ENCODE measurements around the gene LRRC49. TPM values are rescaled to one million over a fixed set of nuclear protein-coding genes. Genes with fewer than 3 reads are reported as not detected.

The LRRC49 gene
- total and polyA plus RNA-seq, 4 donors, result 3.0 to 24.3 (median 7.4) TPM

GRCh38 chr15:70931821-70932220, 39.2 kb downstream of the LRRC49 start:
- TF ChIP-seq, protein P1, sequence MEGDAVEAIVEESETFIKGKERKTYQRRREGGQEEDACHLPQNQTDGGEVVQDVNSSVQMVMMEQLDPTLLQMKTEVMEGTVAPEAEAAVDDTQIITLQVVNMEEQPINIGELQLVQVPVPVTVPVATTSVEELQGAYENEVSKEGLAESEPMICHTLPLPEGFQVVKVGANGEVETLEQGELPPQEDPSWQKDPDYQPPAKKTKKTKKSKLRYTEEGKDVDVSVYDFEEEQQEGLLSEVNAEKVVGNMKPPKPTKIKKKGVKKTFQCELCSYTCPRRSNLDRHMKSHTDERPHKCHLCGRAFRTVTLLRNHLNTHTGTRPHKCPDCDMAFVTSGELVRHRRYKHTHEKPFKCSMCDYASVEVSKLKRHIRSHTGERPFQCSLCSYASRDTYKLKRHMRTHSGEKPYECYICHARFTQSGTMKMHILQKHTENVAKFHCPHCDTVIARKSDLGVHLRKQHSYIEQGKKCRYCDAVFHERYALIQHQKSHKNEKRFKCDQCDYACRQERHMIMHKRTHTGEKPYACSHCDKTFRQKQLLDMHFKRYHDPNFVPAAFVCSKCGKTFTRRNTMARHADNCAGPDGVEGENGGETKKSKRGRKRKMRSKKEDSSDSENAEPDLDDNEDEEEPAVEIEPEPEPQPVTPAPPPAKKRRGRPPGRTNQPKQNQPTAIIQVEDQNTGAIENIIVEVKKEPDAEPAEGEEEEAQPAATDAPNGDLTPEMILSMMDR (IDR thresholded peaks at IDR 0.05; ENCODE audit: control extremely low read depth, extremely low read depth), result no peak
- ATAC-seq (ENCODE audit: insufficient read depth, low FRiP score) (no peak), DNase-seq (no peak)
- Histone ChIP-seq H3K4me3 (no peak overlapping the region), H3K27me3 (ENCODE audit: control insufficient read depth in 3 of 3, insufficient read depth in 3 of 3, low read length in 2 of 3) (no peaks in the 10 kb centered on the region), H3K36me3 (ENCODE audit: control insufficient read depth in 4 of 4, insufficient read depth in 4 of 4, low read length in 4 of 4) (no peaks in the 10 kb centered on the region), H3K9me3 (ENCODE audit: control insufficient read depth in 4 of 4, insufficient read depth in 3 of 4, low read length in 3 of 4) (no peaks in the 10 kb centered on the region), H3K27ac (ENCODE audit: low read depth in 1 of 2, low read length in 1 of 2) (no peak overlapping the region), H3K9ac (ENCODE audit: insufficient read depth in 1 of 2, low read length in 2 of 2) (no peak overlapping the region), H3K4me1 (ENCODE audit: control insufficient read depth in 5 of 5, insufficient read depth in 5 of 5, low read length in 5 of 5) (peaks cover 0 to 4% (median 0%) of the 10 kb centered on the region in 5 donors)

DNA sequence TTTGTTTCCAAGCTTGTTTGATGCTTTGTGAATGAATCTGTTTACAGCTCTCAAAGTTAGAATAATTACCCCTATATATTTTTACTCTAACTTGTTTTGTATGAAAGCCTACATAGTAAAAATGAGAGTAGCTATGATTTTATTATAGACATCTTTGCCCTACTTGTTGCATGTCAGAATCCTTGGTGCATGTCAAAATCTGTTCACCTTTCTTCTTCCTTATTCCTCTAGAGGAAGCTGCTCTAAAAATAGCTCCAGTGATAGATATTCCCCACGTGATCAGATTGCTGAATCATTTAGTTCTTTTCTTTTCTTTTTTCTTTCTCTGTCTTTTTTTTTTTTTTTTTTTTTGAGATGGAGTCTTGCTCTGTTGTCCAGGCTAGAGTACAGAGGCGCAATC, 39.8 kb downstream of the LRRC49 start:
- TF ChIP-seq, protein P1 (IDR thresholded peaks at IDR 0.05; ENCODE audit: control extremely low read depth, extremely low read depth), result no peak
- no peak overlapping the region for H3K9ac ChIP-seq (ENCODE audit: insufficient read depth in 1 of 2, low read length in 2 of 2)
- no peaks in the 10 kb centered on the region for H3K27me3 ChIP-seq (ENCODE audit: control insufficient read depth in 3 of 3, insufficient read depth in 3 of 3, low read length in 2 of 3)
- no peaks in the 10 kb centered on the region for H3K9me3 ChIP-seq (ENCODE audit: control insufficient read depth in 4 of 4, insufficient read depth in 3 of 4, low read length in 3 of 4)
- DNase-seq (no peak), ATAC-seq (ENCODE audit: insufficient read depth, low FRiP score) (no peak)
- H3K27ac ChIP-seq (ENCODE audit: low read depth in 1 of 2, low read length in 1 of 2), result no peak overlapping the region
- no peak overlapping the region for H3K4me3 ChIP-seq
- 63 to 71% methylated on average over 2 of the region's 2 CpGs for WGBS, 2 donors
- H3K36me3 ChIP-seq (ENCODE audit: control insufficient read depth in 4 of 4, insufficient read depth in 4 of 4, low read length in 4 of 4), result no peaks in the 10 kb centered on the region
- H3K4me1 ChIP-seq (ENCODE audit: control insufficient read depth in 5 of 5, insufficient read depth in 5 of 5, low read length in 5 of 5), result peaks cover 0 to 4% (median 0%) of the 10 kb centered on the region in 5 donors

GRCh38 chr15:70933411-70933810, 40.8 kb downstream of the LRRC49 start:
- H3K4me3 ChIP-seq, result no peak overlapping the region
- TF ChIP-seq, protein P1 (IDR thresholded peaks at IDR 0.05; ENCODE audit: control extremely low read depth, extremely low read depth), result no peak
- H3K4me1 ChIP-seq (ENCODE audit: control insufficient read depth in 5 of 5, insufficient read depth in 5 of 5, low read length in 5 of 5), result peaks cover 0 to 4% (median 0%) of the 10 kb centered on the region in 5 donors
- no peak overlapping the region for H3K9ac ChIP-seq (ENCODE audit: insufficient read depth in 1 of 2, low read length in 2 of 2)
- 65 to 79% methylated on average over 3 of the region's 3 CpGs for WGBS, 2 donors
- H3K27me3 ChIP-seq (ENCODE audit: control insufficient read depth in 3 of 3, insufficient read depth in 3 of 3, low read length in 2 of 3), result no peaks in the 10 kb centered on the region
- DNase-seq (no peak), ATAC-seq (ENCODE audit: insufficient read depth, low FRiP score) (no peak)
- no peaks in the 10 kb centered on the region for H3K9me3 ChIP-seq (ENCODE audit: control insufficient read depth in 4 of 4, insufficient read depth in 3 of 4, low read length in 3 of 4)
- no peak overlapping the region for H3K27ac ChIP-seq (ENCODE audit: low read depth in 1 of 2, low read length in 1 of 2)
- no peaks in the 10 kb centered on the region for H3K36me3 ChIP-seq (ENCODE audit: control insufficient read depth in 4 of 4, insufficient read depth in 4 of 4, low read length in 4 of 4)

GRCh38 chr15:70935631-70936030, 43.0 kb downstream of the LRRC49 start:
- Histone ChIP-seq H3K9ac (ENCODE audit: insufficient read depth in 1 of 2, low read length in 2 of 2) (no peak overlapping the region), H3K4me3 (no peak overlapping the region), H3K9me3 (ENCODE audit: control insufficient read depth in 4 of 4, insufficient read depth in 3 of 4, low read length in 3 of 4) (no peaks in the 10 kb centered on the region), H3K36me3 (ENCODE audit: control insufficient read depth in 4 of 4, insufficient read depth in 4 of 4, low read length in 4 of 4) (no peaks in the 10 kb centered on the region), H3K4me1 (ENCODE audit: control insufficient read depth in 5 of 5, insufficient read depth in 5 of 5, low read length in 5 of 5) (peaks cover 0 to 4% (median 0%) of the 10 kb centered on the region in 5 donors), H3K27me3 (ENCODE audit: control insufficient read depth in 3 of 3, insufficient read depth in 3 of 3, low read length in 2 of 3) (no peaks in the 10 kb centered on the region), H3K27ac (ENCODE audit: low read depth in 1 of 2, low read length in 1 of 2) (no peak overlapping the region)
- ATAC-seq (ENCODE audit: insufficient read depth, low FRiP score) (no peak), DNase-seq (no peak)
- TF ChIP-seq, protein P1 (IDR thresholded peaks at IDR 0.05; ENCODE audit: control extremely low read depth, extremely low read depth), result no peak
- WGBS, 2 donors, result 90 to 91% methylated on average over 3 of the region's 3 CpGs

Data from lung (tissue), 12 donors.